SH-SY5Y (cell line): ENCODE data around the gene HAPLN2.

Experiments used
- GATA2 ChIP-seq: IDR thresholded peaks from 2 replicates; pipeline ENCODE4 v1.6.1; 2011; ENCODE audit warnings: mild to moderate bottlenecking, low read depth, low read length
- GATA3 ChIP-seq: IDR thresholded peaks from 2 replicates; pipeline ENCODE4 v1.6.1; 2011; ENCODE audit warnings: low read depth, mild to moderate bottlenecking, low read length, moderate library complexity

GRCh38 chr1:156639601-156640101 is 20.4 kb downstream of the HAPLN2 start:
- TF ChIP-seq GATA3 (no peak), GATA2 (no peak)
